ENCODE data around the gene ACTRT3.

ACTRT3 gene

GRCh38 chr3:169772897-169773816 is 3.8 kb upstream of the ACTRT3 start, which contains the start of gene MYNN:
MYNN (plus strand) TSS chr3:169773396; CDS start chr3:169774296, 900 bp downstream.
- peak within 1 kb of the TSS; percentile 81 for H3K4me3 ChIP-seq (ENCODE audit: low read depth, low read length)
- TF ChIP-seq, protein P1, sequence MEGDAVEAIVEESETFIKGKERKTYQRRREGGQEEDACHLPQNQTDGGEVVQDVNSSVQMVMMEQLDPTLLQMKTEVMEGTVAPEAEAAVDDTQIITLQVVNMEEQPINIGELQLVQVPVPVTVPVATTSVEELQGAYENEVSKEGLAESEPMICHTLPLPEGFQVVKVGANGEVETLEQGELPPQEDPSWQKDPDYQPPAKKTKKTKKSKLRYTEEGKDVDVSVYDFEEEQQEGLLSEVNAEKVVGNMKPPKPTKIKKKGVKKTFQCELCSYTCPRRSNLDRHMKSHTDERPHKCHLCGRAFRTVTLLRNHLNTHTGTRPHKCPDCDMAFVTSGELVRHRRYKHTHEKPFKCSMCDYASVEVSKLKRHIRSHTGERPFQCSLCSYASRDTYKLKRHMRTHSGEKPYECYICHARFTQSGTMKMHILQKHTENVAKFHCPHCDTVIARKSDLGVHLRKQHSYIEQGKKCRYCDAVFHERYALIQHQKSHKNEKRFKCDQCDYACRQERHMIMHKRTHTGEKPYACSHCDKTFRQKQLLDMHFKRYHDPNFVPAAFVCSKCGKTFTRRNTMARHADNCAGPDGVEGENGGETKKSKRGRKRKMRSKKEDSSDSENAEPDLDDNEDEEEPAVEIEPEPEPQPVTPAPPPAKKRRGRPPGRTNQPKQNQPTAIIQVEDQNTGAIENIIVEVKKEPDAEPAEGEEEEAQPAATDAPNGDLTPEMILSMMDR (conservative IDR thresholded peaks at IDR 0.05; ENCODE audit: low read depth, low read length): no peak
- DNase-seq (ENCODE audit: low read depth): peak; percentile 91

DNA sequence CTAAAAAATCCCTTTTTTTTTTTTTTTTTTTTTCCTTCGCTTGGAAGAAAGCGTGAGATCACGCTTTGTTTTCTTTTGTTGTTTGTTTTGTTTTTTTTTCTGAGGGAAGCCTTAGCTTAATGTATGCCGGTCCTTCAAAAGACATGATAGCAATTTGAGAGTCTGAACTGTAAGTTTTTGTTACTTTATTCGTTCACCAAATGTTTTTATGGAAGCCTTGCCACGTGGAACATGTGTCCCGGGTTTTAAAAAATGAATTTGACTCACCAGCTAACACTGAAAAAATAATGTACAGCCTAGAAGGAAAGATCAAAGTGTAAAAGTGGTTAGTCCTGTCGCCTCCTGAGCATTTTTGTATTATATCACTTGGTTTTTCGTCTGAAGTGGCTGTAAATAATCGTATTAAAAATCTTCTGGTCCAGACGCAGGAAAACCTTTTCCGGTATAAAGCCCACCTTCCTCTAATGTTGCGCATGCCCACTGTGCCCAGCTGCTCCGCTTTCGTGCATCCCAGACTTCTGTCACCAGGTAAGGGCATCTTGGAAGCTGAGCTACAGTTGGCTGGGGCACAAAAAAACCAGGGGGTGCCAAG is 3.0 kb upstream of the ACTRT3 start:
- peak overlapping the region; percentile 81 for H3K4me3 ChIP-seq (ENCODE audit: low read depth, low read length)
- TF ChIP-seq, protein P1 (conservative IDR thresholded peaks at IDR 0.05; ENCODE audit: low read depth, low read length): no peak
- peak; percentile 85 for DNase-seq (ENCODE audit: low read depth)

DNA sequence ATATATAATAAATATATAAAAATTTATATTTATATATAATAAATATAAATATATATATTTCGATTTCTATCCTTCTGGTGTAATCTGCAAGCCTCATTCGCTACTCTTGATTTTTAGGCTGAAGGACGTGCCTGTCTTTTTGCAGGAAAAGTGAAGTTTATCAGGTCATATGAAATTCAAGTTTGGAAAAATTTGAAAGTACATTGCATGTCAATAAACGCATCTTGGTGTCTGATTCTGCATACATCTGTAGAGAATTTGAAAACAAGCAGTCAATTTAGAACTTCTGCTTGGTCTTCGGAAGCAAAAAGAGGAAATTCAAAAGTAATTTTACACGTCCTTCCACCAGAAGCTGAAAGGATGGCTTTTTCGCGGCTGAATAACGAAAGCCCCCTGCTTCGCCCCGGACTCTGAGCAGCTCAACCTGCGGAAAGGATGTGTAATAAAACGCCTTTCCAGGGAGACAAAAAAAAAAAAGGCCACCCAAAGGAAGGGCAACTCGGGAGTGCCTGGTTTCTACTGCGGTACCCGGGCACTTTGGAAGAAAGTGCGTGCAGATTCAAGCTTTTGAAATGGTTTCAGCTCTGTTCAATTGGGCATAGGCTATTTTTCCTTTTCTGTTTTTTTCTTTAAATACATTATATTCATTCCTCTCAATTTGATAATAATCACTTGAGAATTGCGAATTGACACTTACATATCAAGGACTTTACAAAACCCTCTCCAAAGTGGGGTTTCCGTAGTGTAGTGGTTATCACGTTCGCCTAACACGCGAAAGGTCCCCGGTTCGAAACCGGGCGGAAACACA is 2.3 kb upstream of the ACTRT3 start:
- peak; percentile 85 for DNase-seq (ENCODE audit: low read depth)
- H3K4me3 ChIP-seq (ENCODE audit: low read depth, low read length): peak overlapping the region; percentile 81

DNA sequence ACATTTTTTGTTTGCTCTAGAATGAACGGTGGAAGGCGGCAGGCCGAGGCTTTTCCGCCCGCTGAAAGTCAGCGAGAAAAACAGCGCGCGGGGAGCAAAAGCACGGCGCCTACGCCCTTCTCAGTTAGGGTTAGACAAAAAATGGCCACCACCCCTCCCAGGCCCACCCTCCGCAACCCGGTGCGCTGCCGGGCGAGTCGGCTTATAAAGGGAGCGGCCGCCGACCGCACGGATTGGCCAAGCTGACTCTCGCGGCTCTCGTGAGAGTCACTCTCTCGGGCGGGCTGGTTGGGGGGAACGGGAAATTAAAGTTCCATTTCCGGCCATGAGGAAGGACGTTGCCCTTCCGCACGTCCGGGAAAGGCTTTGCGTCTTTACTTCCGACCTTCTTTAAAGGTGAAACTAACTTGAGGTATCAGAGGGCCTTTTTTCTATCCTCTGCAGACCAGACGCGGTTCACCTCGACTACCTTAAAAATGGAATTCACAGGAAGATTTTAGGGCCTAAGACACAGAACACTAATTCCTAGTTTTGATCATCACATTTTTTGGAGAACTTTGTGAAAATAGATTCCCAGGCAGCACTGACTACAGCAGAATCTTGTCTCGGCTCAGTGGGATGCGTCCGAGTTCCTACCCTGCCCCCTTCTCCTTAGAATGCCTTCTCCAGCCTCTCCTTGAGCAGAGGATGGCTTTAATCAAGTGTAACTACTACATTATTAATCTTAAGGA is 4.3 kb downstream of the ACTRT3 start, which contains the start of gene TERC:
Gene TERC (minus strand): TSS at position 179 of the 731 bp plus-strand sequence.
- peak; percentile 95 for DNase-seq (ENCODE audit: low read depth)
- TF ChIP-seq, protein P1 (conservative IDR thresholded peaks at IDR 0.05; ENCODE audit: low read depth, low read length): no peak
- H3K4me3 ChIP-seq (ENCODE audit: low read depth, low read length): peak within 1 kb of the TSS; percentile 85

More for the DNA sequence above, 2.3 kb upstream of the ACTRT3 start:
- TF ChIP-seq, protein P1 (conservative IDR thresholded peaks at IDR 0.05; ENCODE audit: low read depth, low read length): no peak

GRCh38 chr3:169764312-169764881 is 5.0 kb downstream of the ACTRT3 start:
- TF ChIP-seq, protein P1 (conservative IDR thresholded peaks at IDR 0.05; ENCODE audit: low read depth, low read length): no peak
- peak; percentile 65 for DNase-seq (ENCODE audit: low read depth)
- peak overlapping the region; percentile 85 for H3K4me3 ChIP-seq (ENCODE audit: low read depth, low read length)

- DNase-seq (ENCODE audit: low read depth): peak; percentile 88
- TF ChIP-seq, protein P1 (conservative IDR thresholded peaks at IDR 0.05; ENCODE audit: low read depth, low read length): no peak
Observed at GRCh38 chr3:169760479-169760878, 8.9 kb downstream of the ACTRT3 start.

More at GRCh38 chr3:169760479-169760878, 8.9 kb downstream of the ACTRT3 start:
- H3K4me3 ChIP-seq (ENCODE audit: low read depth, low read length): no peak overlapping the region
